ENCODE data around the gene HS3ST6. TPM values are rescaled to one million over a fixed set of nuclear protein-coding genes. Genes with fewer than 3 reads are reported as not detected.
"Not testable (repeated sequence)": the region's sequence is repeated elsewhere in the genome, so short reads cannot be mapped to it uniquely, and the experiment has no call there.

HS3ST6 gene
- total and polyA plus RNA-seq, 9 of the 15 experiments (the other 6 are each of a cell fraction or from before 2014, with no cell fraction given): not detected

DNA sequence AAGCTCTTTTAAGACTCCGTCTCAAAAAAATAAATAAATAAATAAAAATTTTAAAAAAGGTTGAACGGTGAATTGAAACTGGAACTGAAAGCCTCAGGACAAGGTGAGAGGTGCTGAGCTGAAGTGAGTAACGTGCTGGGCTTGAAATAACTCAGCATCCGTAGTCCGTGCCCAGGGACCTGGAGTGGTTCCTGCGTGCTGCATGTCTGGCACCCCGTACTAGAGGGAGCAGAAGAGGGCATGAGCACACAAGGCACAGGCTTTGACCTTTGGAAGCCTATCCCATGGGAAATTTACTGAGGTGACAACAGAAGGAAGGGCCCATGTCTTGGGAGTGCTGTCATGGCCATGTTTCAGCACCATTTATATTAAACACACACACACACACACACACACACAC is 41.7 kb downstream of the HS3ST6 start (continued):
- no peak for TF ChIP-seq ARNT (IDR thresholded peaks at IDR 0.05)
- TF ChIP-seq MAZ (CRISPR knock-in tag; conservative IDR thresholded peaks at IDR 0.05 in 1 of 2, IDR thresholded peaks at IDR 0.05 in 1 of 2): no peak
- no peak for TF ChIP-seq TARDBP (IDR thresholded peaks at IDR 0.05)

GRCh38 chr16:1876066-1876465 is 42.1 kb downstream of the HS3ST6 start:
- H3K9me1 ChIP-seq (ENCODE audit: control insufficient read depth, insufficient read depth, low read length); H2AFZ ChIP-seq (ENCODE audit: low read depth, low read length); BruUV-seq (replicated peaks); H3K4me2 ChIP-seq (ENCODE audit: insufficient read depth, low read length); ATAC-seq; H3K27ac ChIP-seq (ENCODE audit: extremely low read depth, low read depth, low read length); H3K9ac ChIP-seq (ENCODE audit: insufficient read depth in 1 of 2, low read depth in 2 of 2, low read length in 2 of 2); in situ Hi-C loops (cut with MboI); H3K27me3 ChIP-seq (ENCODE audit: control insufficient read depth in 2 of 2, insufficient read depth in 2 of 2, low read length in 2 of 2); intact Hi-C loops (cut with micrococcal nuclease); H3K79me2 ChIP-seq (ENCODE audit: control insufficient read depth, insufficient read depth, low read length); H3K36me3 ChIP-seq (ENCODE audit: control insufficient read depth, insufficient read depth, low read length); H4K20me1 ChIP-seq (replicated peaks; ENCODE audit: control insufficient read depth, insufficient read depth, low read length); H3K4me3 ChIP-seq; FAIRE-seq; H3K9me3 ChIP-seq (replicated peaks; ENCODE audit: control insufficient read depth, insufficient read depth, low read depth, low read length); DNase-seq (ENCODE audit: extremely low read depth in 1 of 4, low spot score in 3 of 4); CTCF ChIA-PET (ENCODE audit: low intra/inter-chr PET ratio): not testable (repeated sequence)
- WGBS (ENCODE audit: insufficient coverage, low coverage, missing lambda C conversion rate): 65% methylated on average over 13 of the region's 13 CpGs
- POLR2A ChIA-PET: interaction anchor here (1.1 kb wide), 1 partner anchor 9 kb away, joined by 5 read pairs; no protein-coding TSS in a partner anchor
- H3K4me1 ChIP-seq (replicated peaks in 1 of 2; ENCODE audit: control insufficient read depth in 2 of 2, insufficient read depth in 2 of 2, low read length in 2 of 2): peaks cover 10 to 16% of the 10 kb centered on the region in 2 experiments

- H2AFZ ChIP-seq (ENCODE audit: low read depth, low read length): peak overlapping the region; percentile 34; the same call in 1 of the 2 replicates
- no peak overlapping the region for H3K4me3 ChIP-seq
- no peak overlapping the region for H3K4me2 ChIP-seq (ENCODE audit: insufficient read depth, low read length)
- no peaks in the 10 kb centered on the region for H3K9me1 ChIP-seq (ENCODE audit: control insufficient read depth, insufficient read depth, low read length)
- H3K9me3 ChIP-seq (replicated peaks; ENCODE audit: control insufficient read depth, insufficient read depth, low read depth, low read length): no peaks in the 10 kb centered on the region
- in situ Hi-C loops (cut with MboI): no loop called here
- H3K9ac ChIP-seq (ENCODE audit: insufficient read depth in 1 of 2, low read depth in 2 of 2, low read length in 2 of 2): no peak overlapping the region
- POLR2A ChIA-PET: interaction anchor here (0.5 to 1.3 kb wide), 3 partner anchors 25 to 90 kb away, joined by 3 to 5 read pairs (median 5); partner anchors contain the start of gene RPS2
- peaks cover 18% of the 10 kb centered on the region for H3K79me2 ChIP-seq (ENCODE audit: control insufficient read depth, insufficient read depth, low read length)
- H3K27ac ChIP-seq (ENCODE audit: extremely low read depth, low read depth, low read length): no peak overlapping the region
- peaks cover 0 to 5% of the 10 kb centered on the region in 2 experiments; a peak in 3 of 5 replicates for H3K27me3 ChIP-seq (ENCODE audit: control insufficient read depth in 2 of 2, insufficient read depth in 2 of 2, low read length in 2 of 2)
- CTCF ChIA-PET (ENCODE audit: low intra/inter-chr PET ratio): no interaction called here
- peaks cover 8% of the 10 kb centered on the region; the same call in 1 of the 3 replicates for H3K36me3 ChIP-seq (ENCODE audit: control insufficient read depth, insufficient read depth, low read length)
- FAIRE-seq: peak; percentile 76
- BruUV-seq (replicated peaks): no TSS peak
- peaks cover 16 to 18% of the 10 kb centered on the region in 2 experiments for H3K4me1 ChIP-seq (replicated peaks in 1 of 2; ENCODE audit: control insufficient read depth in 2 of 2, insufficient read depth in 2 of 2, low read length in 2 of 2)
- intact Hi-C loops (cut with micrococcal nuclease): no loop called here
- no peak for DNase-seq (ENCODE audit: extremely low read depth in 1 of 4, low spot score in 3 of 4)
- no peak for ATAC-seq
- WGBS (ENCODE audit: insufficient coverage, low coverage, missing lambda C conversion rate): 37% methylated on average over 6 of the region's 6 CpGs
- H4K20me1 ChIP-seq (replicated peaks; ENCODE audit: control insufficient read depth, insufficient read depth, low read length): no peaks in the 10 kb centered on the region
- peak; percentile 70 for TF ChIP-seq MEIS2 (IDR thresholded peaks at IDR 0.05; ENCODE audit: partially characterized antibody)
- TF ChIP-seq SRSF9 (IDR thresholded peaks at IDR 0.05; ENCODE audit: borderline replicate concordance, low read depth, low read length): no peak
- TF ChIP-seq, protein P1, sequence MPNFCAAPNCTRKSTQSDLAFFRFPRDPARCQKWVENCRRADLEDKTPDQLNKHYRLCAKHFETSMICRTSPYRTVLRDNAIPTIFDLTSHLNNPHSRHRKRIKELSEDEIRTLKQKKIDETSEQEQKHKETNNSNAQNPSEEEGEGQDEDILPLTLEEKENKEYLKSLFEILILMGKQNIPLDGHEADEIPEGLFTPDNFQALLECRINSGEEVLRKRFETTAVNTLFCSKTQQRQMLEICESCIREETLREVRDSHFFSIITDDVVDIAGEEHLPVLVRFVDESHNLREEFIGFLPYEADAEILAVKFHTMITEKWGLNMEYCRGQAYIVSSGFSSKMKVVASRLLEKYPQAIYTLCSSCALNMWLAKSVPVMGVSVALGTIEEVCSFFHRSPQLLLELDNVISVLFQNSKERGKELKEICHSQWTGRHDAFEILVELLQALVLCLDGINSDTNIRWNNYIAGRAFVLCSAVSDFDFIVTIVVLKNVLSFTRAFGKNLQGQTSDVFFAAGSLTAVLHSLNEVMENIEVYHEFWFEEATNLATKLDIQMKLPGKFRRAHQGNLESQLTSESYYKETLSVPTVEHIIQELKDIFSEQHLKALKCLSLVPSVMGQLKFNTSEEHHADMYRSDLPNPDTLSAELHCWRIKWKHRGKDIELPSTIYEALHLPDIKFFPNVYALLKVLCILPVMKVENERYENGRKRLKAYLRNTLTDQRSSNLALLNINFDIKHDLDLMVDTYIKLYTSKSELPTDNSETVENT (CRISPR knock-in tag; IDR thresholded peaks at IDR 0.05): no peak
- TF ChIP-seq PBX2 (CRISPR knock-in tag; IDR thresholded peaks at IDR 0.05; ENCODE audit: low read depth): no peak
- TF ChIP-seq PBX2 (tag; conservative IDR thresholded peaks at IDR 0.05; ENCODE audit: low read depth): peak; percentile 32; the same call in 1 of the 2 replicates
- TF ChIP-seq ELF4 (CRISPR knock-in tag; IDR thresholded peaks at IDR 0.05): no peak
These were observed 43.4 kb downstream of the HS3ST6 start for GRCh38 chr16:1874854-1875253.
